ENCODE measurements around the gene RUSF1.

The RUSF1 gene

GRCh38 chr16:31467151-31467773 lies 40.9 kb downstream of the RUSF1 start:
- no peak for DNase-seq

GRCh38 chr16:31466381-31466841 lies 41.8 kb downstream of the RUSF1 start:
- no peak for DNase-seq

GRCh38 chr16:31465788-31466370 lies 42.3 kb downstream of the RUSF1 start:
- no peak for DNase-seq

- DNase-seq, result no peak
These were observed 43.4 kb downstream of the RUSF1 start for GRCh38 chr16:31464781-31465260.

- DNase-seq, result no peak
These were observed 43.8 kb downstream of the RUSF1 start for GRCh38 chr16:31464348-31464769.

GRCh38 chr16:31461921-31462804 lies 46.0 kb downstream of the RUSF1 start:
- no peak for DNase-seq

GRCh38 chr16:31461201-31461920 lies 46.8 kb downstream of the RUSF1 start:
- no peak for DNase-seq

GRCh38 chr16:31460582-31461002 lies 47.6 kb downstream of the RUSF1 start:
- no peak for DNase-seq

- DNase-seq, result peak; percentile 100
These were observed 48.3 kb downstream of the RUSF1 start for GRCh38 chr16:31459687-31460581.

GRCh38 chr16:31458844-31459686 lies 49.1 kb downstream of the RUSF1 start, which contains the start of gene ARMC5:
Gene ARMC5, plus strand, starts transcription at chr16:31459501. Its CDS starts 24 bp downstream, at chr16:31459525.
- peak; percentile 91 for DNase-seq

GRCh38 chr16:31458073-31458843 lies 49.9 kb downstream of the RUSF1 start:
- peak; percentile 53 for DNase-seq

GRCh38 chr16:31456988-31457360 lies 51.2 kb downstream of the RUSF1 start:
- no peak for DNase-seq

GRCh38 chr16:31455601-31456314 lies 52.4 kb downstream of the RUSF1 start:
- DNase-seq, result no peak

GRCh38 chr16:31453255-31454204 lies 54.7 kb downstream of the RUSF1 start:
- no peak for DNase-seq

GRCh38 chr16:31452631-31453106 lies 55.5 kb downstream of the RUSF1 start:
- no peak for DNase-seq

GRCh38 chr16:31451681-31452351 lies 56.4 kb downstream of the RUSF1 start:
- DNase-seq, result no peak

- DNase-seq, result no peak
These were observed 57.0 kb downstream of the RUSF1 start for GRCh38 chr16:31451201-31451600.
